ENCODE data around the gene AIG1.

DNA sequence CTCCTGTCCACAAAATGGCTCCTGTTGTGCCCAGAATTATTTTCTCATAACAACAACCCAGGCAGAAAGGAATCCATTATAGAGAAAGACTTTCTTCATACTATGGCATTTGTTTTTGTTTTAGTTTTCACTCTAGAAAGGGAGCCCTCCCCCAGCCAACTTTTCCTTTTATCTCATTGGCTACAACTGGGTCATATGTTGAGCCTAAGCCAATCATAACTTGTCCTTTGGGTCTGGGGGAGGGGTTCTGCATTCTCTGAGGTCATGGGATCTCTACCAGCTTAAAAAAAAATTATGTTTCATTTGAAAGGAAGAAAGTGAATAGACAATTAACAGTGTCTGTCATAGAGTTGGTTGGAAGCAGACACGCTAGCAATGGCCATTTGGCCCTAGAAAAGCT, 177.6 kb downstream of the AIG1 start:
- TF ChIP-seq, protein P1, sequence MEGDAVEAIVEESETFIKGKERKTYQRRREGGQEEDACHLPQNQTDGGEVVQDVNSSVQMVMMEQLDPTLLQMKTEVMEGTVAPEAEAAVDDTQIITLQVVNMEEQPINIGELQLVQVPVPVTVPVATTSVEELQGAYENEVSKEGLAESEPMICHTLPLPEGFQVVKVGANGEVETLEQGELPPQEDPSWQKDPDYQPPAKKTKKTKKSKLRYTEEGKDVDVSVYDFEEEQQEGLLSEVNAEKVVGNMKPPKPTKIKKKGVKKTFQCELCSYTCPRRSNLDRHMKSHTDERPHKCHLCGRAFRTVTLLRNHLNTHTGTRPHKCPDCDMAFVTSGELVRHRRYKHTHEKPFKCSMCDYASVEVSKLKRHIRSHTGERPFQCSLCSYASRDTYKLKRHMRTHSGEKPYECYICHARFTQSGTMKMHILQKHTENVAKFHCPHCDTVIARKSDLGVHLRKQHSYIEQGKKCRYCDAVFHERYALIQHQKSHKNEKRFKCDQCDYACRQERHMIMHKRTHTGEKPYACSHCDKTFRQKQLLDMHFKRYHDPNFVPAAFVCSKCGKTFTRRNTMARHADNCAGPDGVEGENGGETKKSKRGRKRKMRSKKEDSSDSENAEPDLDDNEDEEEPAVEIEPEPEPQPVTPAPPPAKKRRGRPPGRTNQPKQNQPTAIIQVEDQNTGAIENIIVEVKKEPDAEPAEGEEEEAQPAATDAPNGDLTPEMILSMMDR (IDR thresholded peaks at IDR 0.05; ENCODE audit: poor library complexity) = no peak
- TF ChIP-seq EZH2 (IDR thresholded peaks at IDR 0.05; ENCODE audit: borderline replicate concordance) = no peak

Measured in hepatocyte (in vitro differentiated cells).